SK-N-SH (cell line): ENCODE results near the gene EDARADD. TPM values are rescaled to one million over a fixed set of nuclear protein-coding genes. Genes with fewer than 3 reads are reported as not detected.

ENCODE experiments used
- CTCF ChIA-PET: fragments of 300-600, 350-600 bp; formaldehyde crosslinking; extraction: SDS; loops from one replicate; lab custom pipeline; 2021; lab: Yijun Ruan, JAX
- POLR2A ChIA-PET: fragments of 350-600 bp; sonication (Branson Sonifier 250); formaldehyde crosslinking; extraction: SDS; loops from one replicate; lab custom pipeline; 2020; ENCODE audit warnings: antibody characterized with exemption, inconsistent platforms; lab: Yijun Ruan, JAX
- DNase-seq: peaks from one replicate; pipeline ENCODE4 v3.0.0; 2012
- H2AFZ ChIP-seq: fragments of 200-600 bp; sonication (generic); 2 replicates; pipeline ENCODE4 v1.8.1; 2016; ENCODE audit warnings: antibody characterized with exemption, mild to moderate bottlenecking, low read depth
- H3F3A ChIP-seq: fragments of 200-600 bp; sonication (generic); replicated peaks from 2 replicates; pipeline ENCODE3; 2016; ENCODE audit warnings: antibody characterized with exemption, mild to moderate bottlenecking; ENCODE audit not compliant: insufficient read depth
- H3K27ac ChIP-seq, 2 experiments: fragments of 200-500 bp in 1 of 2; fragments of 200-600 bp in 1 of 2; sonication (Bioruptor generic) in 1 of 2; sonication (generic), shearing (Covaris generic) in 1 of 2; 2 replicates each; pipeline versions ENCODE4 v1.5.1 to v1.6.1; 2014 to 2016; ENCODE audit warnings: low read depth in 2 of 2, inconsistent platforms in 1 of 2, low read length in 1 of 2, mild to moderate bottlenecking in 1 of 2, mixed read lengths in 1 of 2
- H3K27me3 ChIP-seq: fragments of 200-600 bp; sonication (generic), shearing (Covaris generic); 2 replicates; pipeline ENCODE4 v1.6.1; 2016; ENCODE audit warnings: mixed run types; ENCODE audit not compliant: insufficient read depth
- H3K36me3 ChIP-seq, 2 experiments: fragments of 200-500 bp in 1 of 2; fragments of 200-600 bp in 1 of 2; sonication (Bioruptor generic) in 1 of 2; sonication (generic) in 1 of 2; replicated peaks in 1 of 2; 2 replicates each; pipeline versions ENCODE3 to v1.5.1; 2014 to 2016; ENCODE audit warnings: low read length in 1 of 2, mild to moderate bottlenecking in 1 of 2; ENCODE audit not compliant: insufficient read depth in 2 of 2, control insufficient read depth in 1 of 2
- H3K4me1 ChIP-seq, 2 experiments: fragments of 200-500 bp in 1 of 2; fragments of 200-600 bp in 1 of 2; sonication (Bioruptor generic) in 1 of 2; sonication (generic), shearing (Covaris generic) in 1 of 2; 2 replicates each; pipeline versions ENCODE4 v1.5.1 to v1.6.1; 2014 to 2016; ENCODE audit warnings: low read depth in 1 of 2, low read length in 1 of 2, mixed run types in 1 of 2; ENCODE audit not compliant: insufficient read depth in 2 of 2, control insufficient read depth in 1 of 2
- H3K4me2 ChIP-seq: fragments of 200-600 bp; sonication (generic), shearing (Covaris generic); 2 replicates; pipeline ENCODE4 v1.6.1; 2017; ENCODE audit warnings: mixed run types
- H3K4me3 ChIP-seq, 2 experiments: fragments of 200-500 bp in 1 of 2; fragments of 200-600 bp in 1 of 2; sonication (Bioruptor generic) in 1 of 2; sonication (generic), shearing (Covaris generic) in 1 of 2; 2 replicates each; pipeline versions ENCODE4 v1.5.1 to v1.8.1; 2014 to 2016; ENCODE audit warnings: low read depth in 2 of 2, inconsistent platforms in 1 of 2, low read length in 1 of 2, mild to moderate bottlenecking in 1 of 2, mixed read lengths in 1 of 2, moderate library complexity in 1 of 2
- H3K79me2 ChIP-seq: fragments of 200-600 bp; sonication (generic); 2 replicates; pipeline ENCODE4 v1.8.1; 2017; ENCODE audit warnings: mild to moderate bottlenecking; ENCODE audit not compliant: insufficient read depth
- H3K9ac ChIP-seq: fragments of 200-600 bp; sonication (generic); 2 replicates; pipeline ENCODE4 v1.6.1; 2017; ENCODE audit warnings: mixed run types
- H3K9me2 ChIP-seq: fragments of 200-600 bp; sonication (generic); 2 replicates; pipeline ENCODE4 v1.6.1; 2017; ENCODE audit warnings: mixed run types
- H3K9me3 ChIP-seq: fragments of 200-600 bp; sonication (generic); 2 replicates; pipeline ENCODE4 v1.6.1; 2017; ENCODE audit warnings: mixed run types, mild to moderate bottlenecking, moderate library complexity
- H4K20me1 ChIP-seq: fragments of 200-600 bp; sonication (generic); 2 replicates; pipeline ENCODE4 v1.6.1; 2017; ENCODE audit warnings: mild to moderate bottlenecking, mixed run types; ENCODE audit not compliant: insufficient read depth
- ELF1 ChIP-seq: IDR thresholded peaks from 2 replicates; pipeline ENCODE4 v1.4.0; 2012
- FOSL2 ChIP-seq: IDR thresholded peaks from 2 replicates; pipeline ENCODE4 v1.4.0; 2012; ENCODE audit warnings: low read depth, mild to moderate bottlenecking, moderate library complexity, borderline replicate concordance
- FOXM1 ChIP-seq: IDR thresholded peaks from 2 replicates; pipeline ENCODE4 v1.4.0; 2012; ENCODE audit warnings: low read depth, mild to moderate bottlenecking
- GABPA ChIP-seq: IDR thresholded peaks from 2 replicates; pipeline ENCODE4 v1.4.0; 2012; ENCODE audit warnings: low read depth, mild to moderate bottlenecking
- GATA2 ChIP-seq: sonication (generic); formaldehyde crosslinking; IDR thresholded peaks from 2 replicates; pipeline ENCODE4 v1.5.0; 2020; ENCODE audit warnings: mild to moderate bottlenecking, missing genetic modification reagents
- IRF3 ChIP-seq: fragments of 150-350 bp; IDR thresholded peaks from 2 replicates; pipeline ENCODE4 v1.6.1; 2016; ENCODE audit warnings: mild to moderate bottlenecking, low read depth, low read length
- JUND ChIP-seq: IDR thresholded peaks from 2 replicates; pipeline ENCODE4 v1.4.0; 2012
- MAX ChIP-seq: IDR thresholded peaks from 2 replicates; pipeline ENCODE4 v1.4.0; 2012; ENCODE audit warnings: low read depth
- MEF2A ChIP-seq: IDR thresholded peaks from 2 replicates; pipeline ENCODE4 v1.4.0; 2012; ENCODE audit warnings: low read depth, borderline replicate concordance
- NRF1 ChIP-seq: IDR thresholded peaks from 2 replicates; pipeline ENCODE4 v1.6.1; 2012; ENCODE audit warnings: low read depth, mild to moderate bottlenecking, low read length
- POLR2AphosphoS5 ChIP-seq: IDR thresholded peaks from 2 replicates; pipeline ENCODE4 v1.6.1; 2012; ENCODE audit warnings: low read depth, low read length
- RAD21 ChIP-seq: IDR thresholded peaks from 2 replicates; pipeline ENCODE4 v1.6.1; 2012; ENCODE audit warnings: mild to moderate bottlenecking, low read length
- RCOR1 ChIP-seq: fragments of 150-350 bp; IDR thresholded peaks from 2 replicates; pipeline ENCODE4 v1.6.1; 2017; ENCODE audit warnings: antibody characterized with exemption, low read length
- RFX5 ChIP-seq: IDR thresholded peaks from 2 replicates; pipeline ENCODE4 v1.6.1; 2012; ENCODE audit warnings: mild to moderate bottlenecking, improper control_type of control experiment, low read length
- RXRA ChIP-seq: IDR thresholded peaks from 2 replicates; pipeline ENCODE4 v1.4.0; 2012; ENCODE audit warnings: low read depth, mild to moderate bottlenecking, borderline replicate concordance
- TAF1 ChIP-seq: IDR thresholded peaks from 2 replicates; pipeline ENCODE4 v1.6.1; 2012; ENCODE audit warnings: low read depth, mild to moderate bottlenecking, low read length, moderate library complexity, borderline replicate concordance
- TEAD4 ChIP-seq: IDR thresholded peaks from 2 replicates; pipeline ENCODE4 v1.4.0; 2012; ENCODE audit warnings: mild to moderate bottlenecking, borderline replicate concordance; ENCODE audit not compliant: insufficient read depth
- YY1 ChIP-seq: IDR thresholded peaks from 2 replicates; pipeline ENCODE4 v1.4.0; 2012; ENCODE audit warnings: low read depth, mild to moderate bottlenecking
- ZBTB33 ChIP-seq: IDR thresholded peaks from 2 replicates; pipeline ENCODE4 v1.4.0; 2012; ENCODE audit warnings: low read depth, borderline replicate concordance
- WGBS: methylation state at CpG from one replicate; pipeline ENCODE4 v1.1.6; 2017; ENCODE audit warnings: low lambda C conversion rate; 5-methylcytosine and 5-hydroxymethylcytosine counted together
- polyA plus RNA-seq, 3 experiments: library from polyadenylated mRNA; depleted of rRNA; stranded (reverse); fragments of >200 nt; gene quantifications; 2 replicates each; pipeline ENCODE4 v1.2.3, GENCODE V29; 2012

The EDARADD gene
- polyA plus RNA-seq, 1 of the 3 experiments (the other 2 are of a cell fraction): not detected

DNA sequence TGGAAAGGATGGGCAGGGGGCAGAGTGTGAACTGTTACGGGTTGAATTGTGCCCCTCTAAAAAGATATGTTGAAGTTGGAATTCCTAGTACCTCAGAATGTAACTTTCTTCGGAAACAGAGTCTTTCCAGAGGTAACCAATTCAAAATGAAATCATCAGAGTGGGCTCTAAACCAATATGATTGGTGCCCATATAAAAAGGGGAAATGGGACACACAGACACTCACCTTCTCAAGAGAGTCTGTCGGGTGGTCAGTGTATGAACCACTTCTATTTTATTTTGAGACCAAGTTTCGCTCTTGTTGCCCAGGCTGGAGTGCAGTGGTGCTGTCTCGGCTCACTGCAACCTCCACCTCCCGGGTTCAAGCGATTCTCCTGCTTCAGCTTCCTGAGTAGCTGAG is 7.6 kb downstream of the EDARADD start:
- Histone ChIP-seq H3K9me3 (no peaks in the 10 kb centered on the region), H3K4me2 (no peak overlapping the region), H3K27ac (no peak overlapping the region), H3K27me3 (peaks cover 7% of the 10 kb centered on the region; the same call in 1 of the 2 replicates), H3K9ac (no peak overlapping the region), H3K4me3 (no peak overlapping the region), H4K20me1 (no peaks in the 10 kb centered on the region), H3K4me1 (no peaks in the 10 kb centered on the region), H3K79me2 (no peaks in the 10 kb centered on the region), H3F3A (no peaks in the 10 kb centered on the region), H3K36me3 (no peaks in the 10 kb centered on the region), H2AFZ (no peak overlapping the region), H3K9me2 (no peaks in the 10 kb centered on the region)
- no peak for DNase-seq
- CTCF ChIA-PET: no interaction called here
- WGBS: 55% methylated on average over 7 of the region's 7 CpGs
- POLR2A ChIA-PET: no interaction called here
- TF ChIP-seq GATA2 (CRISPR knock-in tag) (no peak), GABPA (no peak), MAX (no peak), POLR2AphosphoS5 (no peak), TEAD4 (no peak), TAF1 (no peak), ELF1 (no peak), RXRA (no peak), RFX5 (no peak), JUND (no peak), YY1 (no peak), RAD21 (no peak), NRF1 (no peak), FOXM1 (no peak), FOSL2 (no peak), ZBTB33 (no peak), IRF3 (no peak), RCOR1 (no peak), MEF2A (no peak)
